Hepatocyte (in vitro differentiated cells): ENCODE results near the gene PAOX. TPM values are rescaled to one million over a fixed set of nuclear protein-coding genes. Genes with fewer than 3 reads are reported as not detected.

ENCODE experiments used
- DNase-seq: peaks from one replicate; pipeline ENCODE4 v3.0.0-alpha.2; 2016; ENCODE audit warnings: low spot score
- H2AFZ ChIP-seq: fragments of 200-600 bp; sonication (generic); 2 replicates; pipeline ENCODE4 v1.6.0; 2016; ENCODE audit warnings: antibody characterized with exemption, mild to moderate bottlenecking
- H3K27ac ChIP-seq: fragments of 200-600 bp; sonication (generic); 2 replicates; pipeline ENCODE4 v1.5.1; 2016; ENCODE audit warnings: mild to moderate bottlenecking
- H3K27me3 ChIP-seq: fragments of 200-600 bp; sonication (generic); 2 replicates; pipeline ENCODE4 v1.6.1; 2016
- H3K36me3 ChIP-seq: fragments of 200-600 bp; sonication (generic); replicated peaks from 2 replicates; pipeline ENCODE4 v1.5.1; 2016; ENCODE audit warnings: low read depth; ENCODE audit not compliant: insufficient read depth
- H3K4me1 ChIP-seq: fragments of 200-600 bp; sonication (generic); 2 replicates; pipeline ENCODE4 v1.5.1; 2016; ENCODE audit warnings: mild to moderate bottlenecking, moderate library complexity; ENCODE audit not compliant: insufficient read depth
- H3K4me2 ChIP-seq: fragments of 200-600 bp; sonication (generic); 2 replicates; pipeline ENCODE4 v1.6.0; 2016
- H3K4me3 ChIP-seq: fragments of 200-600 bp; sonication (generic); 2 replicates; pipeline ENCODE4 v1.5.1; 2016; ENCODE audit warnings: mild to moderate bottlenecking
- H3K79me2 ChIP-seq: fragments of 200-600 bp; sonication (generic); 2 replicates; pipeline ENCODE4 v1.6.0; 2017; ENCODE audit warnings: mild to moderate bottlenecking
- H3K9me2 ChIP-seq: fragments of 200-600 bp; sonication (generic); replicated peaks from 2 replicates; pipeline ENCODE4 v1.6.0; 2017; ENCODE audit warnings: mild to moderate bottlenecking; ENCODE audit not compliant: insufficient read depth
- H3K9me3 ChIP-seq: fragments of 200-600 bp; sonication (generic); 2 replicates; pipeline ENCODE4 v1.5.1; 2016; ENCODE audit warnings: low read depth, mild to moderate bottlenecking
- H4K20me1 ChIP-seq: fragments of 200-600 bp; sonication (generic); 2 replicates; pipeline ENCODE4 v1.6.0; 2016; ENCODE audit warnings: mild to moderate bottlenecking; ENCODE audit not compliant: insufficient read depth, poor library complexity, severe bottlenecking
- CTCF ChIP-seq: fragments of 200-600 bp; sonication (generic); IDR thresholded peaks from 2 replicates; pipeline ENCODE4 v1.5.1; 2016; ENCODE audit warnings: antibody characterized with exemption, mild to moderate bottlenecking; ENCODE audit not compliant: poor library complexity
- EZH2 ChIP-seq: fragments of 200-600 bp; sonication (generic); IDR thresholded peaks from 2 replicates; pipeline ENCODE4 v1.6.1; 2016; ENCODE audit warnings: antibody characterized with exemption, mild to moderate bottlenecking, borderline replicate concordance
- EZH2phosphoT487 ChIP-seq: fragments of 200-600 bp; sonication (generic); IDR thresholded peaks from one replicate; pipeline ENCODE4 v1.6.1; 2018; ENCODE audit warnings: antibody characterized with exemption, mild to moderate bottlenecking, low read depth, moderate library complexity; ENCODE audit not compliant: unreplicated experiment, severe bottlenecking
- WGBS: methylation state at CpG from one replicate; pipeline ENCODE4 v1.1.6; 2016; ENCODE audit warnings: low lambda C conversion rate; ENCODE audit errors: missing lambda C conversion rate; 5-methylcytosine and 5-hydroxymethylcytosine counted together
- polyA plus RNA-seq: library from polyadenylated mRNA; unstranded; fragments of >200 nt; fragmentation: Nextera tagmentation; extraction: Ambion mirVana; gene quantifications from 2 replicates; pipeline ENCODE4 v1.2.1, GENCODE V29; 2016
- total RNA-seq: library from RNA; depleted of rRNA; stranded (reverse); fragments of >200 nt; gene quantifications from 2 replicates; pipeline ENCODE4 v1.2.3, GENCODE V29; 2014

The PAOX gene
- total and polyA plus RNA-seq, 2 experiments from 2014 or later = 11.5 to 19.6 TPM

GRCh38 chr10:133388973-133389818, 10.1 kb downstream of the PAOX start:
- no peaks in the 10 kb centered on the region for H3K9me2 ChIP-seq
- H3K4me2 ChIP-seq = no peak overlapping the region
- WGBS = 94% methylated on average over 39 of the region's 39 CpGs
- no peak for DNase-seq
- H3K79me2 ChIP-seq = no peaks in the 10 kb centered on the region
- no peak overlapping the region for H2AFZ ChIP-seq
- no peaks in the 10 kb centered on the region for H4K20me1 ChIP-seq
- no peaks in the 10 kb centered on the region for H3K9me3 ChIP-seq
- no peak for TF ChIP-seq EZH2phosphoT487
- no peak for TF ChIP-seq EZH2
- no peak for TF ChIP-seq CTCF
- no peak overlapping the region for H3K27ac ChIP-seq
- no peaks in the 10 kb centered on the region for H3K27me3 ChIP-seq
- H3K36me3 ChIP-seq = no peaks in the 10 kb centered on the region
- H3K4me1 ChIP-seq = no peaks in the 10 kb centered on the region
- no peak overlapping the region for H3K4me3 ChIP-seq

GRCh38 chr10:133390597-133391248, 11.7 kb downstream of the PAOX start:
- no peak for TF ChIP-seq EZH2
- no peak for TF ChIP-seq EZH2phosphoT487
- no peak for TF ChIP-seq CTCF
- DNase-seq = no peak
- no peak overlapping the region for H3K27ac ChIP-seq

GRCh38 chr10:133391249-133391635, 12.2 kb downstream of the PAOX start:
- Histone ChIP-seq H3K4me3 (no peak overlapping the region), H3K27ac (no peak overlapping the region), H3K79me2 (peaks cover 19% of the 10 kb centered on the region), H3K4me2 (no peak overlapping the region), H3K9me3 (no peaks in the 10 kb centered on the region), H3K27me3 (no peaks in the 10 kb centered on the region), H4K20me1 (no peaks in the 10 kb centered on the region), H3K36me3 (no peaks in the 10 kb centered on the region), H2AFZ (no peak overlapping the region), H3K9me2 (no peaks in the 10 kb centered on the region), H3K4me1 (peaks cover 8% of the 10 kb centered on the region)
- 95% methylated on average over 12 of the region's 12 CpGs for WGBS
- TF ChIP-seq CTCF (no peak), EZH2 (no peak), EZH2phosphoT487 (no peak)
- no peak for DNase-seq

More at GRCh38 chr10:133390597-133391248, 11.7 kb downstream of the PAOX start:
- H3K4me2 ChIP-seq = no peak overlapping the region
- no peaks in the 10 kb centered on the region for H3K9me2 ChIP-seq
- no peaks in the 10 kb centered on the region for H4K20me1 ChIP-seq
- no peaks in the 10 kb centered on the region for H3K9me3 ChIP-seq
- H3K79me2 ChIP-seq = peaks cover 14% of the 10 kb centered on the region
- no peak overlapping the region for H2AFZ ChIP-seq
- no peak overlapping the region for H3K4me3 ChIP-seq
- H3K4me1 ChIP-seq = peaks cover 8% of the 10 kb centered on the region
- H3K36me3 ChIP-seq = no peaks in the 10 kb centered on the region
- no peaks in the 10 kb centered on the region for H3K27me3 ChIP-seq
- WGBS = 97% methylated on average over 19 of the region's 19 CpGs
